Smooth muscle cell (in vitro differentiated cells): ENCODE data around the gene BIN2. TPM values are rescaled to one million over a fixed set of nuclear protein-coding genes. Genes with fewer than 3 reads are reported as not detected.
"Not testable (repeated sequence)": the region's sequence is repeated elsewhere in the genome, so short reads cannot be mapped to it uniquely, and the experiment has no call there.

Experiments used
- DNase-seq: peaks from one replicate; lab custom pipeline; 2025; ENCODE audit not compliant: unreplicated experiment; lab: John Stamatoyannopoulos, UW
- H2AFZ ChIP-seq: fragments of 200-600 bp; sonication (generic); 2 replicates; pipeline ENCODE4 v1.6.0; 2016; ENCODE audit warnings: antibody characterized with exemption, low read depth, mild to moderate bottlenecking
- H3F3A ChIP-seq: fragments of 200-600 bp; sonication (generic); 2 replicates; pipeline ENCODE4 v1.6.0; 2017; ENCODE audit warnings: antibody characterized with exemption, low read depth
- H3K27ac ChIP-seq: fragments of 200-600 bp; sonication (generic); 2 replicates; pipeline ENCODE4 v1.5.1; 2016; ENCODE audit warnings: low read depth, mild to moderate bottlenecking
- H3K27me3 ChIP-seq: fragments of 200-600 bp; sonication (generic); 2 replicates; pipeline ENCODE4 v1.6.1; 2016; ENCODE audit warnings: low read depth, mild to moderate bottlenecking
- H3K36me3 ChIP-seq: fragments of 200-600 bp; sonication (generic); 2 replicates; pipeline ENCODE4 v1.5.1; 2016; ENCODE audit warnings: low read depth
- H3K4me1 ChIP-seq: fragments of 200-600 bp; sonication (generic); 2 replicates; pipeline ENCODE4 v1.5.1; 2016; ENCODE audit warnings: low read depth
- H3K4me2 ChIP-seq: fragments of 200-600 bp; sonication (generic); 2 replicates; pipeline ENCODE4 v1.6.0; 2016; ENCODE audit warnings: mild to moderate bottlenecking
- H3K4me3 ChIP-seq: fragments of 200-600 bp; sonication (generic); 2 replicates; pipeline ENCODE4 v1.5.1; 2016; ENCODE audit warnings: mild to moderate bottlenecking
- H3K79me2 ChIP-seq: fragments of 200-600 bp; sonication (generic); 2 replicates; pipeline ENCODE4 v1.6.0; 2016; ENCODE audit warnings: low read depth, mild to moderate bottlenecking
- H3K9ac ChIP-seq: fragments of 200-600 bp; sonication (generic); 2 replicates; pipeline ENCODE4 v1.6.0; 2016; ENCODE audit warnings: low read depth
- H3K9me3 ChIP-seq: fragments of 200-600 bp; sonication (generic); replicated peaks from 2 replicates; pipeline ENCODE4 v1.5.1; 2016; ENCODE audit warnings: low read depth
- H4K20me1 ChIP-seq: fragments of 200-600 bp; sonication (generic); 2 replicates; pipeline ENCODE4 v1.6.0; 2016; ENCODE audit warnings: low read depth
- CTCF ChIP-seq: fragments of 200-600 bp; sonication (generic); IDR thresholded peaks from 2 replicates; pipeline ENCODE4 v1.5.1; 2017; ENCODE audit warnings: borderline replicate concordance, mild to moderate bottlenecking, antibody characterized with exemption; ENCODE audit not compliant: insufficient read depth, poor library complexity, severe bottlenecking
- WGBS: methylation state at CpG from one replicate; pipeline ENCODE4 v1.1.7; 2016; ENCODE audit warnings: low lambda C conversion rate; 5-methylcytosine and 5-hydroxymethylcytosine counted together
- polyA plus RNA-seq: library from polyadenylated mRNA; unstranded; fragments of >200 nt; fragmentation: Nextera tagmentation; extraction: Ambion mirVana; gene quantifications from 2 replicates; pipeline ENCODE4 v1.2.1, GENCODE V29; 2016
- total RNA-seq: library from RNA; depleted of rRNA; stranded (reverse); fragments of >200 nt; gene quantifications from 2 replicates; pipeline ENCODE4 v1.2.3, GENCODE V29; 2014

Gene BIN2
- total and polyA plus RNA-seq, 2 experiments from 2014 or later = not detected

- no peak for TF ChIP-seq CTCF
- 70% methylated on average over 4 of the region's 4 CpGs for WGBS
- DNase-seq = no peak
- Histone ChIP-seq H3F3A (peaks cover 3% of the 10 kb centered on the region), H3K4me1 (peaks cover 30% of the 10 kb centered on the region), H3K9ac (no peak overlapping the region), H3K36me3 (no peaks in the 10 kb centered on the region), H3K27me3 (no peaks in the 10 kb centered on the region), H3K9me3 (no peaks in the 10 kb centered on the region), H4K20me1 (no peaks in the 10 kb centered on the region), H3K79me2 (no peaks in the 10 kb centered on the region), H2AFZ (peak overlapping the region; percentile 16), H3K4me3 (no peak overlapping the region), H3K27ac (no peak overlapping the region), H3K4me2 (no peak overlapping the region)
Measured at GRCh38 chr12:51320311-51320694, 3.7 kb downstream of the BIN2 start.

- H3K4me1 ChIP-seq = peaks cover 30% of the 10 kb centered on the region
- H2AFZ ChIP-seq = no peak overlapping the region
- no peak overlapping the region for H3K4me2 ChIP-seq
- no peaks in the 10 kb centered on the region for H3K27me3 ChIP-seq
- TF ChIP-seq CTCF = no peak
- H4K20me1 ChIP-seq = no peaks in the 10 kb centered on the region
- 55% methylated on average over 3 of the region's 3 CpGs for WGBS
- no peak overlapping the region for H3K9ac ChIP-seq
- no peak overlapping the region for H3K4me3 ChIP-seq
- no peak for DNase-seq
- no peaks in the 10 kb centered on the region for H3K9me3 ChIP-seq
- H3K36me3 ChIP-seq = no peaks in the 10 kb centered on the region
- no peak overlapping the region for H3K27ac ChIP-seq
- peaks cover 3% of the 10 kb centered on the region for H3F3A ChIP-seq
- H3K79me2 ChIP-seq = no peaks in the 10 kb centered on the region
Measured at GRCh38 chr12:51318846-51319599, 5.0 kb downstream of the BIN2 start.

GRCh38 chr12:51318057-51318806, 5.7 kb downstream of the BIN2 start:
- not testable (repeated sequence) for H2AFZ ChIP-seq, H3K36me3 ChIP-seq, H3K9me3 ChIP-seq, H3F3A ChIP-seq, H3K4me3 ChIP-seq, H3K27me3 ChIP-seq, H4K20me1 ChIP-seq, H3K4me2 ChIP-seq, H3K9ac ChIP-seq, H3K79me2 ChIP-seq, H3K27ac ChIP-seq, DNase-seq
- WGBS = 76% methylated on average over 8 of the region's 8 CpGs
- peaks cover 30% of the 10 kb centered on the region for H3K4me1 ChIP-seq

- H3K4me3 ChIP-seq = no peak overlapping the region
- WGBS = 100% methylated on average over 1 of the region's 1 CpG
- H3K27me3 ChIP-seq = no peaks in the 10 kb centered on the region
- H3K9ac ChIP-seq = no peak overlapping the region
- H3K9me3 ChIP-seq = no peaks in the 10 kb centered on the region
- no peaks in the 10 kb centered on the region for H3F3A ChIP-seq
- DNase-seq = no peak
- H3K79me2 ChIP-seq = no peaks in the 10 kb centered on the region
- no peak overlapping the region for H3K4me2 ChIP-seq
- H4K20me1 ChIP-seq = no peaks in the 10 kb centered on the region
- no peak overlapping the region for H3K27ac ChIP-seq
- H3K36me3 ChIP-seq = no peaks in the 10 kb centered on the region
- no peaks in the 10 kb centered on the region for H3K4me1 ChIP-seq
- no peak overlapping the region for H2AFZ ChIP-seq
- no peak for TF ChIP-seq CTCF
Measured at GRCh38 chr12:51311389-51311788, 12.6 kb downstream of the BIN2 start.
